SJSA1 (cell line): ENCODE data around the gene HMX1. TPM values are rescaled to one million over a fixed set of nuclear protein-coding genes. Genes with fewer than 3 reads are reported as not detected.

ENCODE experiments used
- DNase-seq, 2 experiments: peaks; one replicate each; pipeline ENCODE4 v3.0.0-alpha.2; 2015 to 2020; ENCODE audit warnings: low spot score in 2 of 2, low read depth in 1 of 2
- H3K27ac ChIP-seq: fragments of 250-450 bp; sonication (Bioruptor Pico); 2 replicates; pipeline ENCODE4 v1.5.1; 2020; ENCODE audit warnings: mild to moderate bottlenecking, moderate library complexity
- H3K27me3 ChIP-seq: fragments of 250-450 bp; sonication (Bioruptor Pico); replicated peaks from 2 replicates; pipeline ENCODE4 v1.5.1; 2020; ENCODE audit warnings: mild to moderate bottlenecking, moderate library complexity
- H3K36me3 ChIP-seq: fragments of 250-450 bp; sonication (Bioruptor Pico); 2 replicates; pipeline ENCODE4 v1.5.1; 2020; ENCODE audit warnings: mild to moderate bottlenecking
- H3K4me1 ChIP-seq: fragments of 250-450 bp; sonication (Bioruptor Pico); replicated peaks from 2 replicates; pipeline ENCODE4 v1.6.1; 2021; ENCODE audit warnings: mild to moderate bottlenecking
- H3K4me3 ChIP-seq: fragments of 250-450 bp; sonication (Bioruptor Pico); 2 replicates; pipeline ENCODE4 v1.5.1; 2020; ENCODE audit warnings: mild to moderate bottlenecking
- H3K9me3 ChIP-seq: fragments of 250-450 bp; sonication (Bioruptor Pico); replicated peaks from 2 replicates; pipeline ENCODE4 v1.5.1; 2020; ENCODE audit warnings: mild to moderate bottlenecking
- total RNA-seq: library from RNA; depleted of rRNA; stranded (reverse); fragments of >200 nt; shearing (Covaris generic); gene quantifications from 2 replicates; pipeline ENCODE4 v1.2.3, GENCODE V29; 2014

The HMX1 gene
- total RNA-seq, 1 experiment from 2014 or later = 0.63 TPM

DNA sequence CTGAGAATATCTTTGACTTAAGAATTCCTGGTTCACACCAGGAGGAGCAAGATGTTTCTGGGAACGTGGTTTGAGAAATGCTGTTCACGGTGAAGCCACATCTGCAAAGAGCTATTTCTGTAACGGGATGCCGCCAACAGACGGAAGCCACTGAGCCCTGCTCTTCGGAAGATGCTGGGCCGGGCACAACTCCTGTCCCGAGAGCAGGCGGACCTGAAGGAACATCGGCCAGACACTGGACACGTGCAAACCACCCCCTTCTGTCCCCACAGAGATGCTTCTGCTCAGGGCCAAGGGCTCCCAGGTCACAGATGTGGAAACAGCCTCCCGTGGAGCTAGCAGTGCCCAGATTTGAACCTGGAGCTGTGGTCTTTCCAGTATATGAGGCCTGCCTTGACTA, 24.3 kb downstream of the HMX1 start:
- Histone ChIP-seq H3K27ac (no peak overlapping the region), H3K4me1 (peaks cover 33% of the 10 kb centered on the region), H3K36me3 (no peaks in the 10 kb centered on the region), H3K27me3 (no peaks in the 10 kb centered on the region), H3K4me3 (no peak overlapping the region), H3K9me3 (no peaks in the 10 kb centered on the region; the same call in 1 of the 2 replicates)
- no peak for DNase-seq

DNA sequence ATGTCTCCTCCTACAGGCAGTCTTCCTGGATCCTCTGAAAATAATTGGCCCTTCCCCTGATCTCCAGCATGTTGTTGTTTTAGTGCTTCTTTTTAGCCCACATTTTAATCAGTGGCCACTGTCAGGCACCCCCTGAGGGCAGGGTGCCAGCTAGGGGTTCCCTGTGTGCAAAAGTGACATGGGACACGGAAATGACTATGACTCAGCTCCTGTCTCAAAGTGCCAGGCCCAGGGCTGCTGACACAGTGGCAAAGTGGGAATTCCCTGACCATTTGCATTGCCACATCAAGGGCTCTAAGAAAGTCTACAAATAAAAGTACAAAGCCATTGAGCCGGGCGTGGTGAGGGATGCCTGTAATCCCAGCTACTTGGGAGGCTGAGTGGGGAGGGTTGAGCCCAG, 24.8 kb downstream of the HMX1 start:
- no peaks in the 10 kb centered on the region for H3K27me3 ChIP-seq
- no peak overlapping the region; the same call in 1 of the 2 replicates for H3K27ac ChIP-seq
- no peaks in the 10 kb centered on the region for H3K36me3 ChIP-seq
- no peaks in the 10 kb centered on the region; the same call in 1 of the 2 replicates for H3K9me3 ChIP-seq
- DNase-seq = peak; percentile 35 to 55
- H3K4me3 ChIP-seq = no peak overlapping the region
- H3K4me1 ChIP-seq = peaks cover 33% of the 10 kb centered on the region

DNA sequence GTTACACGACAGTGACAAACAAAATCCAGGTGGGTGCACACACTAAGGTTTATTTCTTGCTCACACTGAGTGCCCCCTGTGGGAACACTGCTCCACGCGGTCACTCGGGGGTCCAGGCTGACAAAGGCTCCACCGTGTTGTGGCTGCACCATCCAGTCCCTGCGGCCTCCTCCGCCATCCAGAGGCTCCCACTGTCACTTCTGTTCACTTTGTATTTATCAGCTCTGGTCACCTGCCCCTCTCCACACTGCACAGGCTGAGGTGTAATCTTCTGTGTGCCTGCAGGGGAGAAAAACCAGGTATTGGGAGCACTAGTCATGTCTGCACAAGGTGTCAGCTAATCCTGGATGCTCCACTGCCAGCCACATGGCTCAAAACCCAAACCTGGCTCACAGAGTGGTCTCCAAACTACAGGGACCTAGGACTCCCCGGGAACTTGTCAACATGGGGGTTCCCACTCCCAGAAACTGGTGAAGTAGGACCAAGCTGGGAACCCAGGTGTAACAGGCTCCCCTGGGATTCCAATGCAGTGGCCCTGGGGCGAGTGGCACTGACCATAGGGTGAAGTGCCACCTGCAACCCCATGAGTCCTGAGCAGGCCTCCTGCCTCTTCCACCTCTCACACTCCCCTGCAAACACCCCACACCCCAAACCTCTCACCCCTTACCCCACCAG, 25.5 kb downstream of the HMX1 start:
- H3K36me3 ChIP-seq = no peaks in the 10 kb centered on the region
- no peaks in the 10 kb centered on the region for H3K27me3 ChIP-seq
- no peaks in the 10 kb centered on the region; the same call in 1 of the 2 replicates for H3K9me3 ChIP-seq
- DNase-seq = peak in 1 of 2 experiments; percentile 6
- no peak overlapping the region for H3K4me3 ChIP-seq
- H3K4me1 ChIP-seq = peaks cover 33% of the 10 kb centered on the region
- H3K27ac ChIP-seq = 0 out of 2 replicates have a peak overlapping the region, but pooled peaks have one; percentile 17

DNA sequence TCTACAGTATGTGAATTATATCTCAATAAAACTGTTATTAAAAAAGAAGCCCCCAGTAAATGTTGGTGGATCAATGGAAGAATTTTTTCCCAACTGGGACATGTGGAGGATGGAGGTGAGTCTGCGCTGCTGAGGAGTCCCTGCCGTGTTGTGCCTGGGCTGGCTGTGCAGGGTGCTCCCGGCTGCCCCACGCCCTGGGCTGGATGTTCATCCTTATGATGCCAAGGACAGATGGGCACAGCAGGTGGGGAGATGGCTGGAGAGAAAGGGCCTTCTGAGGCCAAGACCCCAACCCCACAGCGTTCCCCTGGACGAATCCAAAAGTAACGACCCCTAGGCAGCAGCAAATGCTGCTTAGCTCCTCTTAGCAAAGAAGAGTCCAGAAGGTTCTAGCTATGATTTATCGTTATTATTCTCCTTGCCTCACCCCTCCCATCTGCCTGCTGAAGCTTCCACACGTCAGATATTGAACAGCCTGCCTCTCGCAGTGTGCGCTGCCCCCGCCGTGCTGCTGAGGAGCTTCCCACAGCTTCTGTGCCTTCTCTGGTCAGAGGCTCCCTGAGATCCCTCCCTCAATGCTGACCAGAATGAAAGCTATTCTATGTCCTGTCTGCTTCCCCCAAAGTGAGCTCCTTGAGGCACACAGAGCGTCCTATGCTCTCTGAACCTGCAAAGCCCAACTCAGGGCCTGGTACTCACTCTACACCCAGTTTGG, 26.5 kb downstream of the HMX1 start:
- Histone ChIP-seq H3K4me1 (peaks cover 33% of the 10 kb centered on the region), H3K27me3 (no peaks in the 10 kb centered on the region), H3K27ac (peak overlapping the region; percentile 73), H3K36me3 (no peaks in the 10 kb centered on the region), H3K9me3 (no peaks in the 10 kb centered on the region; the same call in 1 of the 2 replicates), H3K4me3 (no peak overlapping the region)
- DNase-seq = peak in 1 of 2 experiments; percentile 34

DNA sequence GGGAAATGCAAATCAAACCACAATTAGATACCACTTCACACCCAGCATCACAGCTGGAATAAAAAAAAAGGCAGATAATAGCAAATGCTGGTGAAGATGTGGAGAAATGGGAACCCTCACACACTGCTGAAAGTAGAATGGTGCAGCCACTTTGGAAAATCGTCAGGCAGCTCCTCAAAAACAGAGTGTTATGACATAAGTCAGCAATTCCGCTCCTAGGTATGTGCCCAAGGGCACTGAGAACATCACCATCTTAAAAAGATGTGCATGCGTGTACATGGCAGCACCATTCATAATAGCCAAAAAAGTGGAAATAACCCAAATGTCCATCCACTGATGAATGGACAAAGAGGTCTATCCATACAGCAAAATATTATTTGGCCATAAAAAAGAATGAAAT, 28.0 kb downstream of the HMX1 start:
- H3K9me3 ChIP-seq = no peaks in the 10 kb centered on the region; the same call in 1 of the 2 replicates
- no peaks in the 10 kb centered on the region for H3K27me3 ChIP-seq
- H3K4me3 ChIP-seq = no peak overlapping the region
- no peak for DNase-seq
- H3K36me3 ChIP-seq = no peaks in the 10 kb centered on the region
- H3K4me1 ChIP-seq = peaks cover 34% of the 10 kb centered on the region
- peak overlapping the region; percentile 75 for H3K27ac ChIP-seq

DNA sequence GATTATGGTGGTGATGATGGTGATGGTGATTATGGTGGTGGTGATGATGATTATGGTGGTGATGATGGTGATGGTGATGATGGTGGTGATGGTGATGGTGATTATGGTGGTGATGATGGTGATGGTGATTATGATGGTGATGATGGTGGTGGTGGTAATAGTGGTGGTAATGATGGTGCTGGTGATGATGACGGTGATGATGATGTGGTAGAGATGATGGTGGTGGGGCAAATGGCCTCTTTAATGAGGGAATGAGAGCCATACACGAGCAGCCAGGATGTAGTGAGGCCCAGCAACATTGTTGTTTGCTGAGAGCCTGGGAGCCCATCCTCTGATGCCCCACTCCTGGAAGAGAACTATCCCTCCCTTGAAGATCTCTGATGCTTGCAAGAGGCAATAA, 29.0 kb downstream of the HMX1 start:
- no peak overlapping the region for H3K27ac ChIP-seq
- H3K36me3 ChIP-seq = no peaks in the 10 kb centered on the region

DNA sequence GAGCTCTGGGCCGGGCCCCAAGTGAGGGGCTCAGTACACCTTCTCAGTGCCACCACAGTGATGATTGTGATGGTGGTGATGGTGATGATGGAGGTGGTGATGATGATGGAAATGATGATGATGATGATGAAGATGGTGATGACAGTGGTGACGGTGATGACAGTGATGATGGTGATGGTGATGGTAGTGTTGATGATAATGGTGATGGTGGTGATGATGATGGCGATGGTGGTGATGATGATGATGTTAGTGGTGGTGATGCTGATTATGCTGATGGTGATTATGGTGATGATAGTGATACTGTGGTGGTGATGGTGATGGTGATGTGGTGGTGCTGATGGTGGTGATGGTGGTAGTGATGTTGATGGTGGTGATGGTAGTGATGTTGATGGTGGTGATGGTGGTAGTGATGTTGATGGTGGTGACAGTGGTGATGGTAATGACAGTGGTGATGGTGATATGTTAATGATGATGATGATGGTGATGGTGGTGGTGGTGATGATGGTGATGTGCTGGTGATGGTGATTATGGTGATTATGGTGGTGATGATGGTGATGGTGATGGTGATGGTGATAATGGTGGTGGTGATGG, 29.9 kb downstream of the HMX1 start:
- Histone ChIP-seq H3K4me3 (no peak overlapping the region), H3K27ac (no peak overlapping the region), H3K9me3 (no peaks in the 10 kb centered on the region), H3K27me3 (no peaks in the 10 kb centered on the region), H3K4me1 (peaks cover 45% of the 10 kb centered on the region), H3K36me3 (no peaks in the 10 kb centered on the region)
- no peak for DNase-seq

More for the DNA sequence above, 29.0 kb downstream of the HMX1 start:
- no peaks in the 10 kb centered on the region for H3K27me3 ChIP-seq
- peaks cover 44% of the 10 kb centered on the region for H3K4me1 ChIP-seq
- H3K4me3 ChIP-seq = no peak overlapping the region
- H3K9me3 ChIP-seq = no peaks in the 10 kb centered on the region
- DNase-seq = no peak

DNA sequence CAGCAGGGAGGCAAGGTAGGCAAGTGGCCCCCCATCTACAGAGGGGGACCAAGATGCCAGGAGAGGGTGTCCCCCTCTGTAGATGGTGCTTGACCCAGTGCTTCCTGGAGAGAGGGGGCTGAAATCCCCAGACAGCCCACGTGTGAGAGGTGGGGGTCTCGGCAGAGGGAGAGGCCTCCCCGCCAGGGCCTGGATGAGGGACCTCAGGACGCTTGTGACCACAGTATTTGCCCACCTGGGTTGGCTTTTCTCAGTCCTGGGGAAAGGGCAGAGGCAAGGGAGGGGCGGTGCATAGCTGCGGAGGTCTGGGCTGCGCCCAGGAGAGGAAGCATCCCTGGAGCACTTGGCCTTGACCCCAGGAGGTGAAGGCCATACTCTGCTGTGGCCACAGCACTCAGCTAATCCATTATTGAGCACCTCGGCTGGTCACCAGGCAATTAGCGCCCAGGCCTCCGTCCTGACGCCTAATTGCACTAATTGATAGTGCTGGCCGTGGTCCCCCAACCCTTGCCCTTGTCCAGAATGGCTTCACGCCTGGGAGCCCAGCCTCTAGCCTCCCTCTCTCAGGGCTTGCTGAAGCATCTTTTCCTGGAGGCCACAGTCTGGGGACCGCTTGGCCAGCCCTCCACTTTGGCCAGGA, 30.7 kb downstream of the HMX1 start:
- Histone ChIP-seq H3K27ac (no peak overlapping the region), H3K27me3 (no peaks in the 10 kb centered on the region), H3K4me1 (peaks cover 37% of the 10 kb centered on the region), H3K4me3 (no peak overlapping the region), H3K36me3 (no peaks in the 10 kb centered on the region), H3K9me3 (no peaks in the 10 kb centered on the region)
- DNase-seq = peak in 1 of 2 experiments; percentile 16

DNA sequence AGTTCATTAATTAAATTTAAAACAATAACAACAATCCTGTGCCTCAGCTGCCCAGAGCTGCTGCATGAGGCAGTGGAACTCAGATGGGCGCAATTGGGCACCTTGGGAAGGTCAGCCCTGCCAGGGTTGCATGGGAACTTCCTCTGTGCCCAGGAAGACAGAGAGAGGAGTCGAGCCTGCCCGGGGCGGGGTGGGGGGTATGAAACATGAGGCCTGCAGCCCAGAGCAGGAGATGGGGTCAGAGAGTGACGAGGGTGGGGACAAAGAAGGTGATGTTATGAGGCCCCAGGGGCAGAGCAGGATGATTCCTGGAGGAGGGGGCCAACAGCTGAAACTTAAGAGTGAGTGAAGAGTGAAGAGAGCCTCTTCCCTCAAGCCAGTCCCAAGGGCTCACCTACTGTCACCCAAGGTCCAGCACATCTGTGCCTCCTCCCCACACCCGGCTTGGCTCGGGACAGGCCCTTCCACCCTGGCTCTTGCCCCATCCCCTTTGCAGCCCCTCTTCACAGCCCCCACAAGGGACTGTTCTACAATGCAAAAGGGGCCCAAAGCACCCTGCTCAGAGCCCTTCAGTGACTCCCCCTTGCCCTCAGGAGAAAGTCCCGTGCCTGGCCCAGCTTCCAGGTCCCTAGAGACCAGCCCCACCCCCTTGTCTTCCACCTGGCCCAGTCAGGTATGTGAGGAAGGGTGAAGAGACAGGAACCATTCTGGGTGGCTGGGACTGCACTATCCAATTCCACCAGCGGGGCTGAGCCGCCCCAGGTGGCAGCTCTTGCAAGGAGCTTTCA, 31.4 kb downstream of the HMX1 start:
- Histone ChIP-seq H3K9me3 (no peaks in the 10 kb centered on the region), H3K27ac (no peak overlapping the region), H3K4me3 (no peak overlapping the region), H3K4me1 (peaks cover 30% of the 10 kb centered on the region), H3K27me3 (no peaks in the 10 kb centered on the region), H3K36me3 (no peaks in the 10 kb centered on the region)
- DNase-seq = peak in 1 of 2 experiments; percentile 27

DNA sequence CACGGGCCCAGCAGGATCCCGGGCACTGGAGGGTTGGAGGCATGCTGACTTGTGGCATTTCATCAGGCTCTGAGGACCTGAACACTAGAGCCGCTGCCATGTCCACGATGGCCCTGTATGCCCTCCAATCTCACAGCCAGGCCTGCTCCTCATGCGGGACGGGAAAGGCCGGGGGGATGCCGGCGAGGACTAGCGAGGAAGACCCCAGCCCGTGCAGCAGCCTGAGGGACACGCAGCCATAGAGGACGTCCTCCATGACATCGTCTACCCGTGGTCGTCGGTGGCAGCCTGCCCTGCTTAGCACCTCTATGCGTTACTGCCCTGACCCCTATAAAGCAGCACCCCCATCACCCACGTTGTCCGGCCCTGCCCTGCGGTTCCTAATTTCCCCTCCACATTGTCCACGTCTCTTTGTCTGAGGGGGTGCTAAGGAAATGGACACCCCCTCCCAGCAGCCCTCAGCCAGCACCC, 32.6 kb downstream of the HMX1 start:
- Histone ChIP-seq H3K4me1 (peaks cover 21% of the 10 kb centered on the region), H3K27me3 (no peaks in the 10 kb centered on the region), H3K9me3 (no peaks in the 10 kb centered on the region), H3K4me3 (no peak overlapping the region), H3K36me3 (no peaks in the 10 kb centered on the region), H3K27ac (no peak overlapping the region)
- DNase-seq = peak in 1 of 2 experiments; percentile 22

DNA sequence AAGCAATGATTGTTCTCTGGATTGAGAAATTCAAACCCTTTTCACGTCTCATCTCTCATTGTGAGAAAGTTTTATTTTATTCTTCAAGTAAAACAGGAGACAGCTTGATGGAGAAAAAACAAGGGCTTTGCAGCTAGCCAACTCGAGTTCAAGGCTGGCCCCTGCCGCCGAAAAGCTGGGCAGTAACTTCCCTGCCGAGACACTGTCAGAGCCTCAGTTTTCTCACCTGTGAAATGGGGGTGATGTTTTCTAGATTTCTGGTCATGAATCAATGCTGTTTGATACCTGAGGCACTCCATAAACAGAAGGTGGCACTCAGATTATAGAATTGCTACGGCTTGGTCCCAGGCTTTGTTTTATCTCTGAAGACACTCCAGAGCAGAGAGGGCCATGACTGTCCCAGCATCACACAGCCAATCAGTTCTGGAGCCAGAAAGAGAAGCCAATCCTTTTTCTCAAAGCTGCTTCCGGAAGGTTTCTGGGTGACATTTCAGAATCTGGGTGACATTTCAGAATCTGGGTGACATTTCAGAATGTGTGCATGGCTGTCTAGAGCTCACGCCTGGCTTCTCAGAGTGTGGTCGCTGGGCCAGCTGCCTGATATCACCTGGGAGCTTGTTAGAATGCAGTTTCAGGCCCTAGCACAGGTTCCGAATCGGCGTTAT, 33.2 kb downstream of the HMX1 start:
- Histone ChIP-seq H3K27ac (no peak overlapping the region), H3K27me3 (no peaks in the 10 kb centered on the region), H3K9me3 (no peaks in the 10 kb centered on the region), H3K4me1 (peaks cover 15% of the 10 kb centered on the region), H3K36me3 (no peaks in the 10 kb centered on the region), H3K4me3 (no peak overlapping the region)
- DNase-seq = no peak

DNA sequence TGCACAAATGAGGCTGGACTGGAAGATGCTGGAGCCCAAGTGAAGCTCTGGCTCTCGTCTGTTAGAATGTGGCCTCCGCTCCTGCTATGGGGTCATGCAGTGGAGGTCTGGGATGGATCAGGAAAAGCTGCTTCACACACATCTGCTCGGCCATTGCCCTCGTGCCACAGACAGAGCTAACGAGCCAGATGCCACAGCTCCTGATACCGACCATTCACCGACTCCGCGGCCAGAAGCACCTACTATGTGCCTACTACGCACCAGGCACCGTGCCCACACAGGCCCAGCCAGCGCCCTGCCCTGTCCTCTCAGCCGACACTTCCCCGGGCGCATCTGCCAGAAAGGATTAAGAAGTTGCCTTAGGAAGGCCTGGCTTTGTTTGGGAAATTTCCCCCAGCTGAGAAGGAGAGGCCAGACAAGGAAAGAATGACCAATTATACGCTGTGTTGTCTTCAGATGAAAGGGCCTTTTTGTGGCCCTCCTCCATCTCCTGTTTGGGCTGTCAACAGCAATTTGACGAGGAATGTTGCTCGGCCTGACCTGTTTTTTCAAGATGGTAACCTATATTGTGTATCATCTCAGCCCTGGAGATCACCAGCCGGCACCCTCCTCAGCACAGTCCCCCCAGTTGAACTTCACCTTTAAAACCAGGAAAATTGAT, 34.3 kb downstream of the HMX1 start:
- no peaks in the 10 kb centered on the region for H3K9me3 ChIP-seq
- peak in 1 of 2 experiments; percentile 12 for DNase-seq
- no peak overlapping the region for H3K4me3 ChIP-seq
- H3K4me1 ChIP-seq = peaks cover 14% of the 10 kb centered on the region
- 0 out of 2 replicates have a peak overlapping the region, but pooled peaks have one; percentile 15 for H3K27ac ChIP-seq
- no peaks in the 10 kb centered on the region for H3K36me3 ChIP-seq
- no peaks in the 10 kb centered on the region for H3K27me3 ChIP-seq
